Activated B cell treated with CpG ODN at 0.5 μM for 24 hours (primary cell): ENCODE measurements around the gene KCNMA1. TPM values are rescaled to one million over a fixed set of nuclear protein-coding genes. Genes with fewer than 3 reads are reported as not detected.

Source experiments
- ATAC-seq: fragments of 200-7000 bp; cut with Tn5 transposase; one replicate; pipeline ENCODE4 v1.10.0; 2021; ENCODE audit warnings: low read depth, mild to moderate bottlenecking, moderate library complexity
- CTCF ChIA-PET: fragments of 350-600 bp; sonication (Branson Sonifier 250); formaldehyde crosslinking; loops from one replicate; lab custom pipeline; 2021; ENCODE audit warnings: antibody characterized with exemption; lab: Charles Lee
- POLR2A ChIA-PET: fragments of 350-600 bp; sonication (Branson Sonifier 250); formaldehyde crosslinking; loops from one replicate; lab custom pipeline; 2021; ENCODE audit warnings: antibody characterized with exemption; lab: Charles Lee
- DNase-seq: peaks from one replicate; pipeline ENCODE4 v3.0.0; 2022
- H3K27ac Mint-ChIP-seq: one replicate; pipeline ENCODE4 v1.8.0; 2020; ENCODE audit warnings: mixed read lengths
- H3K27me3 Mint-ChIP-seq: one replicate; pipeline ENCODE4 v1.8.0; 2021; ENCODE audit warnings: mixed read lengths
- H3K36me3 Mint-ChIP-seq: one replicate; pipeline ENCODE4 v1.8.0; 2021; ENCODE audit warnings: low read depth, mixed read lengths
- H3K4me1 Mint-ChIP-seq: one replicate; pipeline ENCODE4 v1.8.0; 2021; ENCODE audit warnings: mixed read lengths
- H3K4me3 Mint-ChIP-seq: one replicate; pipeline ENCODE4 v1.8.0; 2020; ENCODE audit warnings: mild to moderate bottlenecking, mixed read lengths
- H3K9me3 Mint-ChIP-seq: one replicate; pipeline ENCODE4 v1.8.0; 2020; ENCODE audit warnings: mixed read lengths
- CTCF ChIP-seq: fragments of 200-600 bp; IDR thresholded peaks from one replicate; pipeline ENCODE4 v1.8.0; 2022; ENCODE audit warnings: antibody characterized with exemption, mild to moderate bottlenecking
- intact Hi-C: fragments of 100-400 bp; cut with micrococcal nuclease; formaldehyde crosslinking; loops from one replicate; pipeline ENCODE4 v1.15.1; 2024
- total RNA-seq: library from RNA; stranded (reverse); gene quantifications from 2 replicates; pipeline ENCODE4 v1.2.3, GENCODE V29; 2022

Gene KCNMA1
- total RNA-seq, 1 donor from 2014 or later = 3.7 TPM

- no peak for TF ChIP-seq CTCF
- no peak overlapping the region for H3K4me3 Mint-ChIP-seq
- ChIA-PET CTCF (no interaction called here), POLR2A (no interaction called here)
- H3K36me3 Mint-ChIP-seq = no peaks in the 10 kb centered on the region
- no peaks in the 10 kb centered on the region for H3K27me3 Mint-ChIP-seq
- H3K9me3 Mint-ChIP-seq = no peaks in the 10 kb centered on the region
- ATAC-seq (no peak), DNase-seq (no peak)
- no peak overlapping the region for H3K27ac Mint-ChIP-seq
- H3K4me1 Mint-ChIP-seq = no peaks in the 10 kb centered on the region
- intact Hi-C loops = no loop called here
Observed at GRCh38 chr10:77120666-77121376, 516.8 kb downstream of the KCNMA1 start.

- ATAC-seq (no peak), DNase-seq (no peak)
- no peaks in the 10 kb centered on the region for H3K27me3 Mint-ChIP-seq
- H3K36me3 Mint-ChIP-seq = no peaks in the 10 kb centered on the region
- H3K4me1 Mint-ChIP-seq = no peaks in the 10 kb centered on the region
- ChIA-PET CTCF (no interaction called here), POLR2A (no interaction called here)
- no peaks in the 10 kb centered on the region for H3K9me3 Mint-ChIP-seq
- intact Hi-C loops = no loop called here
- TF ChIP-seq CTCF = no peak
- H3K27ac Mint-ChIP-seq = no peak overlapping the region
- no peak overlapping the region for H3K4me3 Mint-ChIP-seq
Observed at GRCh38 chr10:77120012-77120411, 517.6 kb downstream of the KCNMA1 start.

GRCh38 chr10:77118603-77119282 lies 518.9 kb downstream of the KCNMA1 start:
- peaks cover 1% of the 10 kb centered on the region for H3K27me3 Mint-ChIP-seq
- ATAC-seq (no peak), DNase-seq (no peak)
- no peaks in the 10 kb centered on the region for H3K9me3 Mint-ChIP-seq
- intact Hi-C loops = no loop called here
- H3K4me3 Mint-ChIP-seq = no peak overlapping the region
- TF ChIP-seq CTCF = no peak
- no peak overlapping the region for H3K27ac Mint-ChIP-seq
- CTCF ChIA-PET = no interaction called here
- POLR2A ChIA-PET = no interaction called here
- no peaks in the 10 kb centered on the region for H3K4me1 Mint-ChIP-seq
- no peaks in the 10 kb centered on the region for H3K36me3 Mint-ChIP-seq

- H3K27ac Mint-ChIP-seq = no peak overlapping the region
- CTCF ChIA-PET = no interaction called here
- POLR2A ChIA-PET = no interaction called here
- H3K4me3 Mint-ChIP-seq = no peak overlapping the region
- H3K9me3 Mint-ChIP-seq = no peaks in the 10 kb centered on the region
- no peak for TF ChIP-seq CTCF
- H3K36me3 Mint-ChIP-seq = no peaks in the 10 kb centered on the region
- intact Hi-C loops = no loop called here
- DNase-seq = no peak
- H3K27me3 Mint-ChIP-seq = peaks cover 1% of the 10 kb centered on the region
- ATAC-seq = no peak
- H3K4me1 Mint-ChIP-seq = no peaks in the 10 kb centered on the region
Observed at GRCh38 chr10:77117501-77117900, 520.1 kb downstream of the KCNMA1 start.

- CTCF ChIA-PET = no interaction called here
- ATAC-seq = no peak
- POLR2A ChIA-PET = no interaction called here
Observed at GRCh38 chr10:77116904-77117303, 520.7 kb downstream of the KCNMA1 start.

More at GRCh38 chr10:77116904-77117303, 520.7 kb downstream of the KCNMA1 start:
- no peak for DNase-seq
- Mint-ChIP-seq H3K27me3 (peaks cover 1% of the 10 kb centered on the region), H3K4me1 (no peaks in the 10 kb centered on the region), H3K36me3 (no peaks in the 10 kb centered on the region), H3K4me3 (no peak overlapping the region), H3K27ac (no peak overlapping the region), H3K9me3 (no peaks in the 10 kb centered on the region)
- no peak for TF ChIP-seq CTCF
- intact Hi-C loops = no loop called here
